Lung microvascular endothelial cell (primary cell): ENCODE results near the gene THSD4. TPM values are rescaled to one million over a fixed set of nuclear protein-coding genes. Genes with fewer than 3 reads are reported as not detected.

ENCODE experiments used
- DNase-seq, 2 donors: peaks; one replicate each; pipeline versions ENCODE4 v3.0.0 to v3.0.0-alpha.2; 2010; ENCODE audit warnings: low read depth in 2 of 2
- total RNA-seq: library from RNA; depleted of rRNA; stranded (reverse); fragments of >200 nt; gene quantifications from 2 replicates; pipeline ENCODE4 v1.2.1, GENCODE V29; 2014

Gene THSD4
- total RNA-seq, 1 donor from 2014 or later, result 20.2 TPM

GRCh38 chr15:71706461-71707229 lies 591.4 kb downstream of the THSD4 start:
- no peak for DNase-seq

GRCh38 chr15:71707230-71708050 lies 592.2 kb downstream of the THSD4 start:
- DNase-seq, result peak in 1 of 2 donors; percentile 33

- no peak for DNase-seq
These were observed 592.8 kb downstream of the THSD4 start for GRCh38 chr15:71708051-71708429.

- no peak for DNase-seq
These were observed 593.5 kb downstream of the THSD4 start for GRCh38 chr15:71708741-71709140.

- no peak for DNase-seq
These were observed 594.6 kb downstream of the THSD4 start for GRCh38 chr15:71709808-71710418.

- DNase-seq, result peak in 1 of 2 donors; percentile 37
These were observed 596.9 kb downstream of the THSD4 start for GRCh38 chr15:71712182-71712581.

- peak in 1 of 2 donors; percentile 28 for DNase-seq
These were observed 598.0 kb downstream of the THSD4 start for GRCh38 chr15:71713191-71713809.

- peak; percentile 68 to 83 for DNase-seq
These were observed 600.6 kb downstream of the THSD4 start for GRCh38 chr15:71715914-71716313.

GRCh38 chr15:71716990-71717389 lies 601.7 kb downstream of the THSD4 start:
- DNase-seq, result peak; percentile 35 to 42

GRCh38 chr15:71718116-71718910 lies 603.0 kb downstream of the THSD4 start:
- no peak for DNase-seq

- DNase-seq, result no peak
These were observed 608.1 kb downstream of the THSD4 start for GRCh38 chr15:71723344-71723743.

GRCh38 chr15:71725207-71725955 lies 610.1 kb downstream of the THSD4 start:
- peak in 1 of 2 donors; percentile 34 for DNase-seq

GRCh38 chr15:71728881-71729280 lies 613.6 kb downstream of the THSD4 start:
- DNase-seq, result no peak

GRCh38 chr15:71729319-71729718 lies 614.0 kb downstream of the THSD4 start:
- no peak for DNase-seq

GRCh38 chr15:71730277-71731144 lies 615.2 kb downstream of the THSD4 start:
- peak; percentile 79 to 85 for DNase-seq

- DNase-seq, result no peak
These were observed 617.4 kb downstream of the THSD4 start for GRCh38 chr15:71732636-71733035.

- DNase-seq, result no peak
These were observed 617.9 kb downstream of the THSD4 start for GRCh38 chr15:71733122-71733521.

GRCh38 chr15:71734709-71735384 lies 619.6 kb downstream of the THSD4 start:
- no peak for DNase-seq

- DNase-seq, result no peak
These were observed 620.1 kb downstream of the THSD4 start for GRCh38 chr15:71735385-71735757.
